Smooth muscle cell of the brain vasculature (primary cell): Measurements from ENCODE around the gene BRINP2.

Experiments
- DNase-seq: peaks from one replicate; pipeline ENCODE4 v3.0.0-alpha.2; 2012; ENCODE audit warnings: low read depth, low spot score

Gene BRINP2, protein sequence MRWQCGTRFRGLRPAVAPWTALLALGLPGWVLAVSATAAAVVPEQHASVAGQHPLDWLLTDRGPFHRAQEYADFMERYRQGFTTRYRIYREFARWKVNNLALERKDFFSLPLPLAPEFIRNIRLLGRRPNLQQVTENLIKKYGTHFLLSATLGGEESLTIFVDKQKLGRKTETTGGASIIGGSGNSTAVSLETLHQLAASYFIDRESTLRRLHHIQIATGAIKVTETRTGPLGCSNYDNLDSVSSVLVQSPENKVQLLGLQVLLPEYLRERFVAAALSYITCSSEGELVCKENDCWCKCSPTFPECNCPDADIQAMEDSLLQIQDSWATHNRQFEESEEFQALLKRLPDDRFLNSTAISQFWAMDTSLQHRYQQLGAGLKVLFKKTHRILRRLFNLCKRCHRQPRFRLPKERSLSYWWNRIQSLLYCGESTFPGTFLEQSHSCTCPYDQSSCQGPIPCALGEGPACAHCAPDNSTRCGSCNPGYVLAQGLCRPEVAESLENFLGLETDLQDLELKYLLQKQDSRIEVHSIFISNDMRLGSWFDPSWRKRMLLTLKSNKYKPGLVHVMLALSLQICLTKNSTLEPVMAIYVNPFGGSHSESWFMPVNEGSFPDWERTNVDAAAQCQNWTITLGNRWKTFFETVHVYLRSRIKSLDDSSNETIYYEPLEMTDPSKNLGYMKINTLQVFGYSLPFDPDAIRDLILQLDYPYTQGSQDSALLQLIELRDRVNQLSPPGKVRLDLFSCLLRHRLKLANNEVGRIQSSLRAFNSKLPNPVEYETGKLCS

DNA sequence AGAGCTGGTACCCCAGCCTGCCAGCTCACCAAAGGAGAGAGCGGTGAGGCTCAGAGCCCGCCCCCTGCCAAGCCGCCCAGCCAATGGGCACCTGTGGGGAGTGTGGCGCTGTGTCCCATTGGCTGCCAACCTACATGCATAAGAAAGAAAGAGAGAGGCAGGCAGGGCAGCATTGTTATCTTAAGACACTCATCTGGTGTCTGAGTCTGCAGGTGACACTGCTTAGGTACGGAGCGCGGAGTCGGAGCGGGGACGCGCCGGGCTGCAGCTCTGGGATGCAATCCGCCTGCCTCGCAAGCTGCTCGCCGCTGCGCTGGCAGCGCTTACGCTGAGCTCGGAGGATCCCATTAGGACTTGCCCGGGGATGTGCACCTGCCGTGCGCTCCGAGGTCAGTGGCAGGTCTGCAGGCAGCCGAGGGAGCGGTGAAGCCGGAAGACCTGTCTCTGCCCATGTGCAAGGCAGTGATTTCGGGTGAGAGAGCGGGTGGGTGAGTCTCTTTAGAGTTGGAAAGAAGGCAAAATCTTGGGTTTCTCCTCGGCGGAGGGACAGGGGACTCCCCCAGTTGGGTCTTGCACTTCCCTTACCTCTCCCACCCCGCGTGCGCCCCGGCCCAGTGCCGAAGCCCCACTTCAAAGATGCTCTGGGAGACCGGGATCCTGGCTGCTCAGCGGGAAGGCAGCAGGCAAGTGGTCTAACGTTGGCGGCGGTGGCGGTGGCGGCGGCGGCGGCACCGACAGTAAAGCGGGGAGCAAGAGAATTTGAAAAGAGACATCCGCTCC is at the start of gene BRINP2:
Gene BRINP2 (plus strand): TSS at position 203 of the 780 bp plus-strand sequence. CDS start 58,919 bp downstream, outside the sequence.
- DNase-seq: no peak

GRCh38 chr1:177122461-177123251 is 48.1 kb upstream of the BRINP2 start:
- DNase-seq: no peak

DNA sequence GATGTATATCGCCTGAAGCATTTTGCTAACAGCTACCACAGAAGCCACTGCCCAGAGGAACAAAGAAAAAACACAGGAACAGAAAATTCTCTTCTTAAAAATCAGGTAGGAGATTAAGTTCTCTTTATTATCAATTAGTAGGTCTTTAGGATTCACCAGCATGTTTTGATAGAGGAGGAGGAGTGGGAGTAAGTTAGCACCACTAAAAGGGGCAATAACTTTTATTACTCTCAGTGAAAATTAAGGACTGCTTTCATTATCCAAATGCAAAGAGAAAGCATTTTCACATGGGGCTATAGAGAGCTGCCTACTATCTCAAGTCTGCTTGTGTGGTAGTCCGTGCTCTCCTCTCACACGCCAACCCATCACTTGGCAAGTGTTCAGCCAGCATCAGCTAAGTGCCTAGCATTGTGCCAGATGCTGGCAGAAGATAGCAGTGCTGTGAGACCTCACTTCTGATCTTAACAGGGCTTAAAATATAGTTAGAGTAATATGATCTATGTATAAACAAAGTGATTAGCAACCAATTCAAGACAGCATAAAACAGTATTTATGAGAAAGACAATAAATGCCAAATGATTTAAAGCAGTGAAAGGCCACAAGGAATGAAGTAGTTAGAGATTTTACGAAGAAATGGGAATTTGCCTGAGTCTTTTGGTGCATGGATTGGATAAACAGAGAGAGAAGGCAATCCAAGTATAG is 46.0 kb upstream of the BRINP2 start:
- DNase-seq: no peak

DNA sequence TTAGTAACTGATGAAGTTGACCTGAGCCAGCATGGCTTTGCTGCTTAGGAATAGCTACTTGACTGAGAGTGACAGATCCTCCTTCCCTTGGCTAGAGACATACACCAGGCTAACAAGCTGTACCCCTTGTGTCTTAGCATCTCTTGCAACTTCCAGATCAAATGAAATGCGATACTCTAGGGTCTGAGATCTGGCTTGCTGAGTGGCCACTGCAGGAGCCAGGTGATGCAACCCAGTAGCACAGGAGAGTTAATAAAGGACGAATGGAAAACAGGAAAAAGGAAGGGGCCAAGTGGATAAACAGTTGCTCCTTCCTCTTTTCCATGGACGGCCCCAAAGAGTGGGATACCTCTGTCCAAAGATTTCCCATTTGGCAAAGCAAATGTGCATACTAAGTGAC is 44.5 kb upstream of the BRINP2 start:
- no peak for DNase-seq

DNA sequence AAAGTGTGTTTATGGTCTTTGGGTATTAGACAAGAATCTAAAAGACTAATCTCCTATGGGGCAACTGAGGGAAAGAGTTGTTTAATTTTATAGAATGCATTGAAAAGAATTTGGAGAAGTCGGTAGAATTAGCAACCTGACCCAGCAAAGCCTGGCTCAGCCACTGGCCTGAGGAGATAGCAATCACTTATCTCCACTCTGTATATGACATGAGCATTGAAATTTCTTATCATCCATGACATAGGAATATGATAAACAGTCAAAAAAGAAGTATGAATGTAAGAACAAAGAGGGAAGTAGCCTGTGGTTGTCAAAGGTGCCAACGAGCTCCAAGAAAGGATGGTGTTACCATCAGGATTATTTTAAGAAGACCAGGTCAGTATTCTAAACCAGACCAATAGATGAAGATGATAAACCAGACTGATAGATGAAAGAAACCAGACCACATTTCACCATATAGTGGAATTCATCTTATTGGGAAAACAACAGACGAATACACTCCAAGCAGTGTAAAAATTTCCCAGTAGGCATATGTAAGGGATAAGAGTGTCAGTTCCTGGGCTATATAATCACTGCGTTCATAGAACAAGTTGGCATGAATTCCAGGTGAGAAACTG is 42.0 kb upstream of the BRINP2 start:
- no peak for DNase-seq

GRCh38 chr1:177130451-177130945 is 40.3 kb upstream of the BRINP2 start:
- DNase-seq: no peak

DNA sequence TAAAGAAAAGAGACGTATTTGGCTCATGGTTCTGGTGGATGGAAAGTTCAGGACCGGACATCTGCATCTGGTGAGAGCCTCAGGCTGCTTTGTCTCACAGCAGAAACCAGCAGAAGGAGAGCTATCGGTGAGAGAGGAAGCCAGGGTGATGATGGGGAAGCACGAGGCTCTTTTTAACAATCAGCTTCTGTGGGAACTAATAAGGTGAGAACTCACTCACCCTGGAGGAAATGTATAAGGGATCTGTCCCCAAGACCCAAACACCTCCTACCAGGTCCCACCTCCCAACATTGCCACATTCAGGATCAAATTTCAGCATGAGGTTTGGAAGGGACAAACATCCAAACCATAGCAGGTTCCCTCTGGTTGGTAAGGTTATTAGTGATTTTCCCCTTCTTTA is 39.0 kb upstream of the BRINP2 start:
- DNase-seq: no peak

GRCh38 chr1:177132141-177132540 is 38.6 kb upstream of the BRINP2 start:
- no peak for DNase-seq

- no peak for DNase-seq
Observed at GRCh38 chr1:177133977-177134538, 36.7 kb upstream of the BRINP2 start.

- DNase-seq: no peak
Observed at GRCh38 chr1:177135250-177135649, 35.5 kb upstream of the BRINP2 start.

- no peak for DNase-seq
Observed at GRCh38 chr1:177137814-177138213, 32.9 kb upstream of the BRINP2 start.

- DNase-seq: no peak
Observed at GRCh38 chr1:177138347-177138746, 32.4 kb upstream of the BRINP2 start.

GRCh38 chr1:177142010-177142409 is 28.7 kb upstream of the BRINP2 start:
- no peak for DNase-seq

DNA sequence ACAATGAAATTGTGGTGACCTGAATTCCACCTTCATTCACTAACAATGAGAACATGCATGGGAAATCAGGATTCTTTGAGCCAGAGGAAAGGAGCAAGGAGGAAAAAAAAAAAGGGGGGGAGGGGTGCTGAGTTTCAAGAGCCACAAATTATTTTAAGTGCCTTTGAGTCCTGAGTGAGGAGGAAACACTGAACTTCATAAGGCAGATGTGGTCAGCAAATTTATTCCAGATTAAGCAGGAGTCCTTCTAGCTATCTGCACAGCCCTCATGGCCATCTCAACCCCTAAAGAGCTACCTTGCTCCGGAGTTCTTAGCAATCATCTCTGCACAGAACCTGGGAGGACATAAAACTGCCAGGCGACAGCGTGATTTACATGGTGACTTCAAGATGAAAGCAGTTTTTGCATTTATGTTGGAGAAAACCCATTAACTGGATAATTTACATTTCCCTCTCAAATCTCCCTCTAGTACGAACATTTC is 27.9 kb upstream of the BRINP2 start:
- no peak for DNase-seq

DNA sequence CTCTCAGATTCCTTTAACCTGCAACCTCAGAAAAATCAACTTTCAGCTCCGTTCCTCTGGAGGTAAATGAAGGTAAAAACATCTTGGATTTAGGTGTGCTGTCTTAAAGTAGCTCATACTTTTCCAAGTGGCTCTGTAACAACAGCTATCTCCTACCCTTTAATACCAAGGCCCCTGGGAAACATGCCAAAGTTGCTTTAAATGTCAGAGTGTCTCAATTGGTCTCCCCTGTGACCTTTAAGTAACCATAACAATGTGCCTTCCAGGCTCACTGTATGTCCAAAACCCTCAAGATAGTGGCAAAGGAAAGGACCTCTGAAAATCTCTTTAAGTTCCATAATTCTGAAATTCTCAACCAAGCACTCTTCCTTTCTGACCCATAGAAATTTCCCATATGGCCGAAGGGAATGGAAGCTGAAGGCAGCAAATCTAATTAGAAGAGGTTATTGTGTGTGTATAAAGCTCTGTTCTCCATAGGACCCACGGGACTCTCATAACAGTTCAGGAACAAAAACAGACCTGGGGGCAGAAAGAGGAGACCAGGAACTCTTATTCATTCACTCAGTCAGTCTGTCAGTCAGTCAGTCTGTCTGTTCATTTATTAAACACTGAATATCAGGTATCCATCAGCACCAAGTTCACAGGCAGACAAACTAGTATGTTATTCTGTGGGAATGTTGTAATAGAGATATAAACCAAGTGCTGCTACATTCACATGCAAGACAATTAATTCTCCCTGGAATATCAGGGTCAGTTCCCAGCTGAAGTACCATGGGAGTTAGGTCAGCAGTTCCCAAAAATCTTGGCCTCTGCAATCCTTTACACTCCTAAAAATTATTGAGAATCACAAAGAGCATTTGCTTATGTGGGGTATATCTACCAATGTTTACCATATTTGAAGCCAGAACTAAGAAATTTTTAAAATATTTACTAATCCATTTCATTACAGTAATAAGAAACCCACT is 25.4 kb upstream of the BRINP2 start:
- no peak for DNase-seq

DNA sequence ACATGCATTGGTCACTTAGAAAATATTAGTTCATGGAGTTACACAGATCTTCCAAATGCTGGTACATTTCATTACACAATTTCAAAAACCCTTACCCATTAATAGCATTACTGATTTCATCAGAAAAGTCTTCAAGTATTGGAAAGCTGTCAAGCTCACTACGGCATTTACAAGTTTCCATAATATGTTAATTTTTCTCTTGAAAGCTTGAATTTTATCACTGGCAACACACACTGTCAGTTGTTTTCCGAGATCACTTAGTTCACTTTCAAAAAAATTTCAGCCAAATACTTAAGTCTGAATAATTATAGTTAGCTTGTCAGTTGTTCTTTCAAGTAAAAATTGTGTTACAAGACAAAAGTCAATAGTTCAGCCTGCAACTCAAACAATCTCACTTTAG is 24.3 kb upstream of the BRINP2 start:
- no peak for DNase-seq

DNA sequence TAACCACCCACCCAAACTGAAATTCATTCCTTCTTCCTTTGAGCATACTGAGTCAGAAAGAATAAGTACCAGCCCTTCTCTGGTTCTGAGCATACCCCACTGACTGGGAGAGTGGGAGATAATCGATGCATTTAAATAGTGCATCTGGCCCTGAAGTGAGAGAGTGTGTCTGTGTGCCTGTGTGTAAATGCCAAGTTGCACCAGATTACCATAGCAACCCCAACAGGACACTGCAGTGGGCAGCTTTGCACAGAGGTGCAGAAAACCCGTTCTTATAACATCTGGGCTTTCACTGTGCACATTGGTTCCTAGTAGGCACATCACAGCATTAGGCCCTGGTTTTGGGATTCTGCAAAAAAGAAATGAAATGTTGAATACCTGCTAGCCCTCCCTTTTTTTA is 8.5 kb upstream of the BRINP2 start:
- DNase-seq: no peak

GRCh38 chr1:177163844-177164379 is 6.8 kb upstream of the BRINP2 start:
- DNase-seq: no peak
